GM19468 (cell line): ENCODE measurements around the gene UGT1A6.

Experiments used
- ATAC-seq: cut with Tn5 transposase; IDR thresholded peaks from one replicate; pipeline ENCODE4 v1.9.1; 2021; ENCODE audit warnings: mild to moderate bottlenecking, moderate library complexity, moderate number of reproducible peaks; ENCODE audit not compliant: unreplicated experiment; ENCODE audit errors: extremely low read depth

UGT1A6 gene

DNA sequence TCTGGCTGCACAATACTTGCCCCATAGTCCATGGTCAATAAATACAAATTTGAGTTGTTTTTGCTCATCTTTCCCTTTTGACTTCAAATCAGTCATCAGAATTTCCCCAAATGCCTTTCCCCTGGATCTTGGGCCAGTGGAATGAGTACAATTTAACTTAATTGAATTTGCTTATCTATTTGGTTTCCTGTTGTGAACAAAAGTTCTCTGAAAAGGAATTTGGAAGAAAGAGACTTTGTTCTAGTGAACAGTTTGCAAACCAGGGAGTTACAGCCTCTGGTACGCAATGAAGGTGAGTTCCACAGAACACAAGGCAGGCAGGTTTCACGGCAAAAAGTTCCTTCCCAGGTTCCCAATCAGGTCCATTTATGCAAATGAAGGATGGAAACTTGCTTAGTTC, 66.2 kb downstream of the UGT1A6 start:
- no peak for ATAC-seq

DNA sequence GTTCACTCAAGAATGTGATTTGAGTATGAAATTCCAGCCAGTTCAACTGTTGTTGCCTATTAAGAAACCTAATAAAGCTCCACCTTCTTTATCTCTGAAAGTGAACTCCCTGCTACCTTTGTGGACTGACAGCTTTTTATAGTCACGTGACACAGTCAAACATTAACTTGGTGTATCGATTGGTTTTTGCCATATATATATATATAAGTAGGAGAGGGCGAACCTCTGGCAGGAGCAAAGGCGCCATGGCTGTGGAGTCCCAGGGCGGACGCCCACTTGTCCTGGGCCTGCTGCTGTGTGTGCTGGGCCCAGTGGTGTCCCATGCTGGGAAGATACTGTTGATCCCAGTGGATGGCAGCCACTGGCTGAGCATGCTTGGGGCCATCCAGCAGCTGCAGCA, 67.4 kb downstream of the UGT1A6 start, which contains the start of gene UGT1A1:
Gene UGT1A1 (plus strand): TSS at position 228 of the 400 bp plus-strand sequence. CDS start 18 bp downstream, at position 246.
- no peak for ATAC-seq

DNA sequence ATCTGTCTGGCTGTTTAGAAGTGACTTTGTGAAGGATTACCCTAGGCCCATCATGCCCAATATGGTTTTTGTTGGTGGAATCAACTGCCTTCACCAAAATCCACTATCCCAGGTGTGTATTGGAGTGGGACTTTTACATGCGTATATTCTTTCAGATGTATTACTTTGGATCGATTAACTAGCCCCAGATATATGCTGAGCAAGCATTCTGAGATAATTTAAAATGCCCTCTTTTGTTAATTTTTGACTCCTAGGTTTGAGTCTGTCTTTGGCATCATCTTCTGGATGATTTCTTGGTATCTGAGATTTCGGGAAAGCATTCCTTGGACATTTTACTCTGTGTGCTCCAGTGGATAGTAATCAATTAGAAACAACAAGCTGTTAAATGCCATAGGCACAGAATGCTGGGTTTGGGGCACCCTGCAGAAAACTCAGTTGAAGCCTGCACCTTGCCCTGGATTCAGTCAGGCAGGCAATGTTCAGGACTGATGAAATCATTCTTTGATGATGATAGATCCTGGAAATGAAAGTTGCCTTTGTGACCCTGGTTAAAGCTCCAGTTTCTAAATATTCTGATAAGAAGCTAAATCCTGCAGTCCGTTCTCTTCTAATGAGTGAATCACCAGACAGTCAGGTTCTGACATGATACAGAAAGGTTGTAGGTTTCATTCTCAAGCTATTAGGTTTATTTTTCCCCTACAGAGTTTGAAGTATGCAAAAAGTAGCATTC, 68.5 kb downstream of the UGT1A6 start:
- no peak for ATAC-seq

DNA sequence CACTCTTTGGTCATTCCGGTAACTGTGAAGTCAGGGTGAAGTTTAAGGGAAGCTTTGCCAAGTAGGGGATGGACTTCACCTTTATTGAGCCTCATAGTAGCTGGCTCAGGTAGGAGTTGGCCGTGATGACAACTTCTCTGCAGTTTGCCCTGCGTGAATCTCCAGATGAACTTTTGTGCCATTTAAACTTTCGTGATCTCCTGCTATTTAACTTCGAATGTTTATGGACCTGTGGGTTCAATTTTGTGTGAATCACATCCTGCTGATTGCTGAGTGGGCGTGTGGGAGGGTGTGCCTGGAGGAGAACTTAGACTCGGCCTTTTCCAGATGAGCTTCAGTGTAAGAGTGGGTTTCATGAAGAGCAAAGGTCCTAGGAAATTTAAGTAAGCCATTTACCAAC, 71.6 kb downstream of the UGT1A6 start:
- ATAC-seq, result no peak

DNA sequence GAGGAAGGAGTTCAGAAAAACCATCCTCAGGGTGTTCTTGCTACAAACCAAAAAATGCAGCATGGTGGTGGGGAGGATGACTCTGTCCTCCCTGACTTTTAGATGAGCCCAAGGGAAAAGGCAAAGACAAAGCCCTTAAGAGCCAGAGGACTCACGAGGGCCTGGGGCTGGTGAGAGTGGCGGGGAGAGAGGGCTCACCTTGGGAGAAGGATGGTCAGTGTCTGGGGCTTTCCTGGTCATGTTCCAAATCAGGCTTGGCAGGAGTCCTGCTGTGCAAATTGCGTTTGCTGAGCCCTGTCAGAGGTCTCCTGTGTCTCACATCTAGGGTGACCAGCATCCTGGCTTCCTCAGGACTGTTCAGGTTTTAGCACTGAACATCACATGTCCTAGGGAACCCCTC, 72.1 kb downstream of the UGT1A6 start:
- ATAC-seq, result no peak

DNA sequence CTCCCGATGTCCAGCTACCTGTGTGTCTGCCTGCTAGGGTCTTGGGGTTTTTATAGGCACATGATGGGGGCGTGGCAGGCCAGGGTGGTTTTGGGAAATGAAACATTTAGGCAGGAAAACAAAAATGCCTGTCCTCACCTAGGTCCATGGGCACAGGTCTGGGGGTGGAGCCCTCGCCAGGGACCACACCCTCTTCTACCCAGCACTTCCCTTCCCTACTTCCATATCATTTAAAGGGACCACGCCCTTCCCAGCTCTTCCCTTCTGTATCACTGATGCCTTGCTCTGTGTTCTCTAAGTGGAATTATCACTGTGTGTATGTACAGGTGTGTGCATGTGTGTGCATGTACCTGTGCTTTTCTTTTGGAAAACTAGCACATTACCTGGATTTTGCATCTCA, 73.7 kb downstream of the UGT1A6 start:
- no peak for ATAC-seq

DNA sequence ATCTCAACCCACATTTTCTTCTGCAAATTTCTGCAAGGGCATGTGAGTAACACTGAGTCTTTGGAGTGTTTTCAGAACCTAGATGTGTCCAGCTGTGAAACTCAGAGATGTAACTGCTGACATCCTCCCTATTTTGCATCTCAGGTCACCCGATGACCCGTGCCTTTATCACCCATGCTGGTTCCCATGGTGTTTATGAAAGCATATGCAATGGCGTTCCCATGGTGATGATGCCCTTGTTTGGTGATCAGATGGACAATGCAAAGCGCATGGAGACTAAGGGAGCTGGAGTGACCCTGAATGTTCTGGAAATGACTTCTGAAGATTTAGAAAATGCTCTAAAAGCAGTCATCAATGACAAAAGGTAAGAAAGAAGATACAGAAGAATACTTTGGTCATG, 75.4 kb downstream of the UGT1A6 start:
- ATAC-seq, result no peak

DNA sequence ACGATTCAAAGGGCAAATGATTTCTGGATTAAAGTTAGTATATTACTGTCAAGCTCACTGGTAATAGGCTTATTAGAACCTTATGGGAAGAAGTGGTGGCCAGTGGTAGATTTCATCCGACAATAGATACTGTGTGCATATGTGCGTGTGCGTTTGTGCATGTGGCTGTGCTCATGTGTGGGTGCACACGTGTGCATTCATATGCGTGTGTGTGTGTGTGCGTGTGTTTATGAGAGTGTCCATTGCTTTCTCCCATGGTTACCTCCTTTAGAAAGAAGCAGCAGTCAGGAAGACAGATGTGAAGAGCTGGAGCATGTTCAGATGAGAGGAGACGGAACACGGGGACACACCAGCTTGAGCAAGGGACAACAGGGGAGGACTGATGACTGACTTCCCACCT, 76.6 kb downstream of the UGT1A6 start:
- no peak for ATAC-seq

DNA sequence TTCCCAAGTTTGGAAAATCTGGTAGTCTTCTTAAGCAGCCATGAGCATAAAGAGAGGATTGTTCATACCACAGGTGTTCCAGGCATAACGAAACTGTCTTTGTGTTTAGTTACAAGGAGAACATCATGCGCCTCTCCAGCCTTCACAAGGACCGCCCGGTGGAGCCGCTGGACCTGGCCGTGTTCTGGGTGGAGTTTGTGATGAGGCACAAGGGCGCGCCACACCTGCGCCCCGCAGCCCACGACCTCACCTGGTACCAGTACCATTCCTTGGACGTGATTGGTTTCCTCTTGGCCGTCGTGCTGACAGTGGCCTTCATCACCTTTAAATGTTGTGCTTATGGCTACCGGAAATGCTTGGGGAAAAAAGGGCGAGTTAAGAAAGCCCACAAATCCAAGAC, 79.5 kb downstream of the UGT1A6 start:
- no peak for ATAC-seq

DNA sequence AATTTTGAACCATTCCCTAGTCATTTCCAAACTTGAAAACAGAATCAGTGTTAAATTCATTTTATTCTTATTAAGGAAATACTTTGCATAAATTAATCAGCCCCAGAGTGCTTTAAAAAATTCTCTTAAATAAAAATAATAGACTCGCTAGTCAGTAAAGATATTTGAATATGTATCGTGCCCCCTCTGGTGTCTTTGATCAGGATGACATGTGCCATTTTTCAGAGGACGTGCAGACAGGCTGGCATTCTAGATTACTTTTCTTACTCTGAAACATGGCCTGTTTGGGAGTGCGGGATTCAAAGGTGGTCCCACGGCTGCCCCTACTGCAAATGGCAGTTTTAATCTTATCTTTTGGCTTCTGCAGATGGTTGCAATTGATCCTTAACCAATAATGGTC, 79.9 kb downstream of the UGT1A6 start:
- no peak for ATAC-seq

DNA sequence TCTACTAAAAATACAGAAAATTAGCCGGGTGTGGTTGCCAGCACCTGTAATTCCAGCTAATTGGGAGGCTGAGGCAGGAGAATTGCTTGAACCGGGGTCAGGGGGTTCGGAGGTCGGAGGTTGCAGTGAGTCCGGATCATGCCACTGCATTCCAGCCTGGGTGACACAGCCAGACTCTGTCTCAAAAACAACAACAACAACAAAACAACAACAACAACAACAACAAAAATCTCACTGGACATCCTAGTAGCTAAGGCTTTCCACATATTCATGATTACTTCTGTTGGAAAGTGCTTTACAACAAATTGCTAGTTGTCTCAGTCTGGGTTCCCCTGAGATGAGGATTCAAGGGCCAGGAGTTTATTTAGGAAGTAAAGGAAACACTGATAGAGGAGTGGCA, 81.2 kb downstream of the UGT1A6 start:
- no peak for ATAC-seq

DNA sequence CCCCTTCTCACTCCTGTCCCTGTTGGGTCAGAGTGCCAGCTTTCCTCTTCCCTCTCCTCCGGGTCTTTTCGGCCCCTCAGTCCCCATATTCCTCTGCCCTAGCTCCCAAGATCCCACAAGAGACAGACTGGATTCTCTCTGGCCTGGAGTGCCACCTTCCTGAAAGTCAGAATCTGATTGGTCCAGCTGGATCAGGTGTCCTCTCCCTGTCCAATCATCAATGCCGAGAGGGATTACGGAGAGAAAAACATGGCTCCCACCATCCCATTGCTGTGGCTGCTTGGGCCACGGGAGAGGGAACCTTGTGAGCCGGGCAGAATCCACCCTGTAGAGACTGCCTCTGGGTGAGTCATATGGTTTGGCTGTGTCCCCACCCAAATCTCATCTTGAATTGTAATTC, 82.7 kb downstream of the UGT1A6 start:
- no peak for ATAC-seq

DNA sequence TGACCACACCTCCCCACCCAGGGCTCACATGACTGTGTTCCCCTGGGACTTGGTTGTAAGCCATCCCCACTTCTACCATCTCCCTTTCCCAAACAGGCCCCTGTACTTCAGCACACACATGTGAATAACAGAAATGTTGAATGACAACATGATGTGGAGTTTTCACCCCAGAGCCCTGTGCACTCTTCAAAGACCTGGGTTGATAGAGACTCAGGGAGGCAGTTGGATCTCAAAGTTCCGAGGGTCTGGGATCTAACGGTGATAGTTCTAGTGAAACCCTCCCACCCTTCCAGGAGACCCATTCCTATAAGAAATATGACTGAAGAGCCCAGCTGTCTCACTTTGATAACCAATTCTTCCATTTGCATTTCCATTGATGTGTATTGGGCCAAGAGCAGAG, 85.3 kb downstream of the UGT1A6 start, which contains the start of gene MROH2A:
Gene MROH2A (plus strand): TSS at position 301 of the 400 bp plus-strand sequence. CDS start 1,029 bp downstream, outside the sequence.
- ATAC-seq, result no peak

DNA sequence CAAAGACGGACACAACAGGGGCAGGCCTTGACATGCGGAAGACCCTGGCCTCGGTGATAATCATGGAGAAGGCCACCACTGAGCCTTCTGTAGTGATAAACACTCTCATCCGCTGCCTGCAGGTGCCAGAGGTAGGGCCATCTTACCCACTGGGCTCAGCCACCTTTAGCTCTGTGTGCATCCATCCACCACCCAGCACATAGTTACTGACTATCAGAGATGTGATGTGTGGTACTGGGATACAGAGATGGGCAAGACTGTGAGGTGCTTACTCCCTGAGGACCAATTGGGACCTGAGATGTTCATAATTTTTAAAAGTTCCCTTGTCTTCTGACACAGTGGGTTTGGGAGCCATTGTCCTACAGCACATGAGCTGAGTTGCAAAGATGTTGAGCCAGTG, 87.0 kb downstream of the UGT1A6 start:
- ATAC-seq, result no peak

DNA sequence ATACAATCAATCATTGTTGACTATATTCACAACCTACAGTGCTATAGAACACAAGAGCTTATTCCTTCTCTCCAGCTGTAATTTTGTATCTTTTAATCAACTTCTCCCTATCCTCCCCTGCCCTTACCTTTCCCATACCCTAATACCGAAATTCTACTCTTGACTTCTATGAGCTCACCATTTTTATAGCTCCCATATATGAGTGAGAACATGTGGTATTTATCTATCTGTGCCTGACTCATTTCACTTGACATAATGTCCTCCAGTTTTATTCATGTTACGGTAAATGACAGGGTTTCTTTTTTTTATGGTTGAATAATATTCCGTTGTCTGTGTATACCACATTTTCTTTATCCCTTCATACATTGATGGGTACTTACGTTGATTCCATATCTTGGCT, 88.1 kb downstream of the UGT1A6 start:
- no peak for ATAC-seq

DNA sequence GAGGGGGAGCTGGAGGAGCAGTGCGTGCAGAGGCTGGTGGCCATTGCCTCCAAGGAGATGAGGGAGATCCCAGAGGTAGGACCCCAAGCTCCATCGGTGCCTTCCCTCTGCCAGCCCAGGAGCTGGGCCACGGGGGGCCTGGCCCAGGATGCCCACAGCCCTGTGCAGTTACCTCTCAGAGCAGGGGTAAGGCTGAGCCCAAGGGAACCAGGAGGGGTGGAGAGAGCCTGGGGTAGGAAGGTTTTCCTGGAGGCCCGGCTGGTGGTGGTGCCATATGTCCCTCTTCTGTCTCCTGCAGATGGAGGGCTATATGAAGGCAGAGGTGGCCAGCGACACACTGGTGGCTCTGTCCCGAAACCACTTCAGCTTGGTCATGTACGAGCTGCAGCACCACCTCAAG, 96.9 kb downstream of the UGT1A6 start:
- no peak for ATAC-seq

DNA sequence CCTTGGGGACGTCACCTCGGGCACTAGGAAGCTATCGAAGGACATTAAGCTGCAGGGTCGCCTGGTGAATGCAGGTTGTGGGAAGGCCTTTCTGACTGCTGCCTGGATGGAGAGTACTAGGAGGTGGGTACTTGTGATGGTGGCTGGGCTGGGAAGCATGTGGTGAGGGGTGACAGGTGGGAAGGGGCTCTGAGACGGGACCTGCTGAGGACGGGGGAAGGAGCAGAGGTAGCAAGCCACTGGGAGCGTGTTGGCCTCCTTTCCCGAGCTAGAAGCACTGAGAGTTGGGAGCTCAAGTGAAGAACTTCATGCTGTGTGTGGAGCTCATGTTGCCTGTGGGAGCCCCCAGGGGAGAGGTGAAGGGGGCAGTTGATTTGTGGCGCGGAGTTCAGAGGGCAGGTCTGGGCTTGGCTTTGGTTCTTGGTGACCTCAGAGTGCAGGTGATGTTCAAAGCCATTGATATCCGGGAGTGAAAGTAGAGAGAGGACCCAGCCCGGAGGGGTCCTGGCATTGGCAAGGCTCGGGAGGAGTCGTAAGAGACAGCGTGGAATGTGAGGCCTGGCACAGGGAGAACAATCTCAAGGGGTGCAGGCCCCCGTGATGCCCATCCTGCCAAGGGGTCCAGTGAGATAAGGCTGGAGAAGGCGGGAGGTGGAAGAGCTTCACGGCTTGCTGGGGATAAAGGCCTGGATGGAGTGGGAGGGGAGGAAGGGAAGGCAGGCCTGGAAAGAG, 98.6 kb downstream of the UGT1A6 start:
- ATAC-seq, result no peak

DNA sequence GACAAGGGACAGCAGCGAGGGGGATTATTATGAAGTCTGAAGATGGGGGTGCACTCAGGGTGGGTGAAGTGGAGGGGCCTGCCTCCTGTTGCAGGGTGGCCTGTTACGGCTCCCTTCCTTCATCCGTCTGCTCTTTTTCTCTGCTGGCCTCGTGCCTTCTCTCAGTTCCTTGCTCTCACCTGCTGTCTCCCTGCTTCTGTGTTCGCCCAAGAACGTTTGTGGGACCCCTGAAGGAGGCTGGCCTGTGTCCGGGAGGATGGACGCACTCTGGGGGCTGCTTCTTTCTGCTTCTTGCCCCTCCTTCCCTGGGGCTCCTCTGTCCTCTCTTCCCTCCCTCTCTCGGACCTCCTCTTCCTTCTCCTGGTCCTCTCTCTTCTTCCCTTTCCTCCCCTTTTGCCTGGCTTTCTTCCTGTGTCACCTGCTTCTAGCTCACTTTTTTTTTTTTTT, 99.2 kb downstream of the UGT1A6 start:
- no peak for ATAC-seq

DNA sequence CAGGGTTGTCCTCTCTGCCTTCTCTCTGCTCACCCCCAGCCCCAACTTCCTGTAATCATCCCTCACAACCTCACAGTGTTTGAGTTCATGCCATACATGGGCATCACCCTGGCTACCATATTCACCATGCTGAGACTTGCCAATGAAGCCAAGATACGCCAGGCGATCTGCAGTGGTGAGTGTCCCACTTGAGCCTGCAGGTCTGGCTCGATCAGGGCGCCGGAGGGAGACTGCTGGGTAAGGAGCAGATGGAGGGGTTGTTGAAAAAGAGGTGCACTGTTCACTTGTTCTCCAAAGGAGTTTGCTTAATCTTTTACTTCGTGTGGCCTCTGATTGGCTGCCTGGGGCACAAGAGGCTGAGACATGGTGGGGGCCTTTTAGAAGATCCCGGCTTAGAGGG, 100.0 kb downstream of the UGT1A6 start:
- no peak for ATAC-seq

DNA sequence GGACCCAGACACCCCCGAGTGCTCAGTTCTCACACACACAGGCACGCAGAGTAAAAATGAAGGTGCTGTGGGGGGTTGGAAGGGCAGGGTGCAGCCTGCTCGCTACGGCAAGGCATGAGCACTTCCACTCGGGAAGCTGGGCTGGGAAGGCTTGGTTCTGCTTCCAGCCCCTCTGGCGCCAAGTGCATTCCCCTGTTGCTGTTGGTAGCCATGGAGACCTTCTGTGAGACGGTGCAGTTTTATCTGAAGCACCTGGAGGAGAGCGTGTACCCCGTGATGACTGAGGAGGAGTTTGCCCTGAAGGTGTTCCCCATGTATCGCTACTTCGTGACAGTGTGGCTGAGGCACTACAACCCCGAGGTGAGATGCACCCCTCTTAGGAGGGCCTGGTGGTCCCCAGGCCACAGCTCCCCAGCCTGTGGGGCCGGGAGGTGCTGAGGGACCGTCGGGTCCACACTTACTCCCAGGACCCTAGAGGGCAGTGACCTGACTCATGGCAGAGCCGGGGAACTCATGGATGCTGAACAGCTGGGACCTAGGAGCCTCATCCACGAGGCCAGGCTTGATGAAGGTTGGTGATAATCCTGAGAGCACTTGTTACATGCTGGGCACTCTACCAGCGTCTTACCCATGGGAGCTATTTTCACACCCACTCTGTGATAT, 100.9 kb downstream of the UGT1A6 start:
- ATAC-seq, result no peak

DNA sequence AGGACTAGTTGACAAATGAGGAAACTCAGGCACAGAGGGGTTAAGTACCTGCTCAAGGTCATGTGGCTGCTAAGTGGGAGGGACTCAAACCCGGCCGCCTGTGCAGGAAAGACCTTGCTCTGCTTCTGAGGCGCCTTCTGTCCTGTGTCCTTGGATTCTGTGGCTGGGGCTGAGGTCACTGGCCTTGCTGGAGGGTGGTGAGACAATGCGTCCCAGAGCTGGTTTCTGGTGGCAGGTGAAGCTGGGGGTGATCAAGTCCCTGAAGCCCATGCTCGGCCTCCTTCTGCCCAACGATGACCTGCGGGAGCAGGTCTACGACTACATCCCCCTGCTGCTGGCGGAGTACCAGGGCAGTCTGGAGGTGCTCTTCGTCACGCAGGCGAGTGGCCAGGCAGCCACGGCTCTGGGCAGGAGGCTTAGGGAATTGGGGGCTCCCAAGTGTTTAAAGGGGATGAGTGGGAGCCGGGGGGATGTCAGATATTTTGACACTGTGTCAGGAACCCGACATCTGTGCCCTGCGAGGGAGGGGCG, 101.5 kb downstream of the UGT1A6 start:
- ATAC-seq, result no peak
